HG03280 (cell line): ENCODE measurements around the gene ADAM11.

Experiments
- ATAC-seq: cut with Tn5 transposase; IDR thresholded peaks from one replicate; pipeline ENCODE4 v1.9.1; 2021; ENCODE audit warnings: mild to moderate bottlenecking, moderate library complexity; ENCODE audit not compliant: unreplicated experiment

ADAM11 gene

GRCh38 chr17:44829523-44830358 is 71.0 kb downstream of the ADAM11 start, which contains the start of gene GJC1:
Gene GJC1, minus strand, starts transcription at chr17:44830287. Its CDS starts 24,470 bp downstream, at chr17:44805817.
- no peak for ATAC-seq

GRCh38 chr17:44830359-44831288 is 71.8 kb downstream of the ADAM11 start:
- ATAC-seq = no peak

GRCh38 chr17:44831371-44831770 is 72.6 kb downstream of the ADAM11 start:
- ATAC-seq = no peak
